ENCODE measurements around the gene ST3GAL4. TPM values are rescaled to one million over a fixed set of nuclear protein-coding genes. Genes with fewer than 3 reads are reported as not detected.
A peak's percentile ranks its signal among the peaks of the same experiment; 100 is the strongest.

ST3GAL4 gene
- total RNA-seq, 1 experiment from 2014 or later = 46.2 TPM

GRCh38 chr11:126413426-126413825 is 57.9 kb downstream of the ST3GAL4 start:
- Histone ChIP-seq H3K4me1 (replicated peaks; ENCODE audit: insufficient read depth) (no peaks in the 10 kb centered on the region), H3K27me3 (ENCODE audit: insufficient read depth, low read depth) (no peaks in the 10 kb centered on the region), H3K36me3 (ENCODE audit: low read depth) (peaks cover 8% of the 10 kb centered on the region), H2AFZ (no peak overlapping the region), H4K20me1 (ENCODE audit: insufficient read depth) (no peaks in the 10 kb centered on the region), H3K4me3 (no peak overlapping the region), H3K79me2 (ENCODE audit: low read depth) (no peaks in the 10 kb centered on the region), H3K9me3 (ENCODE audit: insufficient read depth, low read depth) (no peaks in the 10 kb centered on the region), H3F3A (ENCODE audit: insufficient read depth, low read depth) (no peaks in the 10 kb centered on the region; the same call in 1 of the 2 replicates), H3K4me2 (no peak overlapping the region), H3K27ac (no peak overlapping the region), H3K9me2 (ENCODE audit: insufficient read depth) (no peaks in the 10 kb centered on the region)
- no peak for TF ChIP-seq EZH2 (IDR thresholded peaks at IDR 0.05; ENCODE audit: low read depth)
- no peak for TF ChIP-seq CTCF (conservative IDR thresholded peaks at IDR 0.05)
- no peak for DNase-seq
- BruUV-seq (replicated peaks) = no TSS peak
- ChIA-PET POLR2A (ENCODE audit: unreplicated experiment) (interaction anchor here (0.7 kb wide), 1 partner anchor 374 kb away, joined by 5 read pairs; no protein-coding TSS in a partner anchor), CTCF (no interaction called here)
- intact Hi-C loops (cut with micrococcal nuclease; ENCODE audit: unreplicated experiment) = no loop called here

GRCh38 chr11:126413843-126414405 is 58.4 kb downstream of the ST3GAL4 start:
- Histone ChIP-seq H3K4me2 (no peak overlapping the region), H3K4me3 (no peak overlapping the region), H3K27ac (no peak overlapping the region), H3K9me2 (ENCODE audit: insufficient read depth) (no peaks in the 10 kb centered on the region), H3K79me2 (ENCODE audit: low read depth) (no peaks in the 10 kb centered on the region), H3K36me3 (ENCODE audit: low read depth) (peaks cover 8% of the 10 kb centered on the region), H4K20me1 (ENCODE audit: insufficient read depth) (no peaks in the 10 kb centered on the region), H3F3A (ENCODE audit: insufficient read depth, low read depth) (peaks cover 1% of the 10 kb centered on the region; the same call in 1 of the 2 replicates), H3K27me3 (ENCODE audit: insufficient read depth, low read depth) (no peaks in the 10 kb centered on the region), H2AFZ (no peak overlapping the region), H3K9me3 (ENCODE audit: insufficient read depth, low read depth) (no peaks in the 10 kb centered on the region), H3K4me1 (replicated peaks; ENCODE audit: insufficient read depth) (no peaks in the 10 kb centered on the region)
- intact Hi-C loops (cut with micrococcal nuclease; ENCODE audit: unreplicated experiment) = no loop called here
- TF ChIP-seq CTCF (conservative IDR thresholded peaks at IDR 0.05) (no peak), EZH2 (IDR thresholded peaks at IDR 0.05; ENCODE audit: low read depth) (no peak)
- no TSS peak for BruUV-seq (replicated peaks)
- ChIA-PET POLR2A (ENCODE audit: unreplicated experiment) (interaction anchor here (0.7 kb wide), 1 partner anchor 374 kb away, joined by 5 read pairs; no protein-coding TSS in a partner anchor), CTCF (no interaction called here)
- DNase-seq = no peak

GRCh38 chr11:126414615-126415014 is 59.1 kb downstream of the ST3GAL4 start:
- Histone ChIP-seq H3K9me2 (ENCODE audit: insufficient read depth) (no peaks in the 10 kb centered on the region), H3K4me2 (no peak overlapping the region), H3F3A (ENCODE audit: insufficient read depth, low read depth) (peaks cover 5% of the 10 kb centered on the region; the same call in 1 of the 2 replicates), H3K27me3 (ENCODE audit: insufficient read depth, low read depth) (no peaks in the 10 kb centered on the region), H3K27ac (no peak overlapping the region), H3K79me2 (ENCODE audit: low read depth) (no peaks in the 10 kb centered on the region), H2AFZ (no peak overlapping the region), H3K9me3 (ENCODE audit: insufficient read depth, low read depth) (no peaks in the 10 kb centered on the region), H3K4me1 (replicated peaks; ENCODE audit: insufficient read depth) (no peaks in the 10 kb centered on the region), H3K4me3 (no peak overlapping the region), H4K20me1 (ENCODE audit: insufficient read depth) (no peaks in the 10 kb centered on the region), H3K36me3 (ENCODE audit: low read depth) (peaks cover 3% of the 10 kb centered on the region; the same call in 1 of the 2 replicates)
- DNase-seq = peak in 1 of 2 experiments; percentile 69
- CTCF ChIA-PET = no interaction called here
- BruUV-seq (replicated peaks) = no TSS peak
- POLR2A ChIA-PET (ENCODE audit: unreplicated experiment) = no interaction called here
- no peak for TF ChIP-seq CTCF (conservative IDR thresholded peaks at IDR 0.05)
- no peak for TF ChIP-seq EZH2 (IDR thresholded peaks at IDR 0.05; ENCODE audit: low read depth)
- intact Hi-C loops (cut with micrococcal nuclease; ENCODE audit: unreplicated experiment) = no loop called here

Measured in PC-9 (cell line).